ENCODE measurements around the gene CCDC175.

The CCDC175 gene

GRCh38 chr14:59461891-59462290 is 114.7 kb downstream of the CCDC175 start:
- Histone ChIP-seq H3K23ac (ENCODE audit: low read length) (no peak overlapping the region), H3K18ac (ENCODE audit: low read length) (no peak overlapping the region), H3K14ac (ENCODE audit: low read length) (no peak overlapping the region), H4K91ac (ENCODE audit: low read depth, low read length) (no peak overlapping the region), H3K4me1 (ENCODE audit: control insufficient read depth in 1 of 2, insufficient read depth in 2 of 2, low read length in 2 of 2) (peaks cover 7% of the 10 kb centered on the region in 2 experiments), H3K4me3 (ENCODE audit: low read depth, low read length) (no peak overlapping the region), H3K27me3 (ENCODE audit: insufficient read depth, low read length) (peaks cover 14% of the 10 kb centered on the region), H3K9ac (ENCODE audit: low read length) (no peak overlapping the region), H3K79me1 (ENCODE audit: low read length) (no peaks in the 10 kb centered on the region), H4K12ac (ENCODE audit: low read depth, low read length) (no peak overlapping the region), H3K36me3 (ENCODE audit: control insufficient read depth in 1 of 2, insufficient read depth in 2 of 2, low read length in 2 of 2) (no peaks in the 10 kb centered on the region), H2AFZ (ENCODE audit: insufficient read depth, low read length, poor library complexity) (no peak overlapping the region), H3K27ac (ENCODE audit: low read depth, low read length) (no peak overlapping the region), H3K9me3 (ENCODE audit: insufficient read depth, low read depth, low read length) (no peaks in the 10 kb centered on the region), H3K4ac (ENCODE audit: low read depth, low read length) (no peak overlapping the region), H4K8ac (ENCODE audit: low read depth, low read length) (no peak overlapping the region), H2BK120ac (ENCODE audit: insufficient read depth, low read length, poor library complexity) (no peak overlapping the region), H2BK5ac (ENCODE audit: low read depth, low read length, poor library complexity) (no peak overlapping the region), H2AK5ac (ENCODE audit: low read length) (no peak overlapping the region), H3K79me2 (ENCODE audit: control insufficient read depth, insufficient read depth, low read length, poor library complexity) (no peaks in the 10 kb centered on the region), H2BK12ac (ENCODE audit: low read length) (no peak overlapping the region), H3K4me2 (ENCODE audit: low read length) (no peak overlapping the region)
- no CpG with 5 or more reads among the region's 1 CpG for WGBS (ENCODE audit: extremely low coverage, insufficient coverage, insufficient read length)
- no peak for DNase-seq

GRCh38 chr14:59460378-59460777 is 116.2 kb downstream of the CCDC175 start:
- H3K4me1 ChIP-seq (ENCODE audit: control insufficient read depth in 1 of 2, insufficient read depth in 2 of 2, low read length in 2 of 2) = peaks cover 7% of the 10 kb centered on the region in 2 experiments
- no peak overlapping the region for H2BK120ac ChIP-seq (ENCODE audit: insufficient read depth, low read length, poor library complexity)
- no peak overlapping the region for H2BK5ac ChIP-seq (ENCODE audit: low read depth, low read length, poor library complexity)
- H3K79me1 ChIP-seq (ENCODE audit: low read length) = no peaks in the 10 kb centered on the region
- no peak overlapping the region for H2AK5ac ChIP-seq (ENCODE audit: low read length)
- no peak overlapping the region for H2BK12ac ChIP-seq (ENCODE audit: low read length)
- H4K12ac ChIP-seq (ENCODE audit: low read depth, low read length) = no peak overlapping the region
- no peak overlapping the region for H3K9ac ChIP-seq (ENCODE audit: low read length)
- no peak overlapping the region for H4K8ac ChIP-seq (ENCODE audit: low read depth, low read length)
- H3K4ac ChIP-seq (ENCODE audit: low read depth, low read length) = no peak overlapping the region
- H3K18ac ChIP-seq (ENCODE audit: low read length) = no peak overlapping the region
- WGBS (ENCODE audit: extremely low coverage, insufficient coverage, insufficient read length) = no CpG with 5 or more reads among the region's 1 CpG
- H3K36me3 ChIP-seq (ENCODE audit: control insufficient read depth in 1 of 2, insufficient read depth in 2 of 2, low read length in 2 of 2) = no peaks in the 10 kb centered on the region
- H2AFZ ChIP-seq (ENCODE audit: insufficient read depth, low read length, poor library complexity) = no peak overlapping the region
- H3K9me3 ChIP-seq (ENCODE audit: insufficient read depth, low read depth, low read length) = no peaks in the 10 kb centered on the region
- H3K27me3 ChIP-seq (ENCODE audit: insufficient read depth, low read length) = peaks cover 9% of the 10 kb centered on the region
- H3K79me2 ChIP-seq (ENCODE audit: control insufficient read depth, insufficient read depth, low read length, poor library complexity) = no peaks in the 10 kb centered on the region
- no peak overlapping the region for H3K27ac ChIP-seq (ENCODE audit: low read depth, low read length)
- no peak for DNase-seq
- H3K14ac ChIP-seq (ENCODE audit: low read length) = no peak overlapping the region
- H4K91ac ChIP-seq (ENCODE audit: low read depth, low read length) = no peak overlapping the region
- H3K23ac ChIP-seq (ENCODE audit: low read length) = no peak overlapping the region
- no peak overlapping the region for H3K4me3 ChIP-seq (ENCODE audit: low read depth, low read length)
- no peak overlapping the region for H3K4me2 ChIP-seq (ENCODE audit: low read length)

- H4K12ac ChIP-seq (ENCODE audit: low read depth, low read length) = no peak overlapping the region
- H3K27ac ChIP-seq (ENCODE audit: low read depth, low read length) = no peak overlapping the region
- no peak overlapping the region for H3K23ac ChIP-seq (ENCODE audit: low read length)
- H3K14ac ChIP-seq (ENCODE audit: low read length) = no peak overlapping the region
- no peak overlapping the region for H4K91ac ChIP-seq (ENCODE audit: low read depth, low read length)
- peaks cover under 1% of the 10 kb centered on the region for H3K27me3 ChIP-seq (ENCODE audit: insufficient read depth, low read length)
- H4K8ac ChIP-seq (ENCODE audit: low read depth, low read length) = no peak overlapping the region
- no peak overlapping the region for H2BK5ac ChIP-seq (ENCODE audit: low read depth, low read length, poor library complexity)
- no peak overlapping the region for H3K4me2 ChIP-seq (ENCODE audit: low read length)
- no peak overlapping the region for H2AFZ ChIP-seq (ENCODE audit: insufficient read depth, low read length, poor library complexity)
- no peaks in the 10 kb centered on the region for H3K4me1 ChIP-seq (ENCODE audit: control insufficient read depth in 1 of 2, insufficient read depth in 2 of 2, low read length in 2 of 2)
- H2BK12ac ChIP-seq (ENCODE audit: low read length) = no peak overlapping the region
- no peaks in the 10 kb centered on the region for H3K36me3 ChIP-seq (ENCODE audit: control insufficient read depth in 1 of 2, insufficient read depth in 2 of 2, low read length in 2 of 2)
- H3K9ac ChIP-seq (ENCODE audit: low read length) = no peak overlapping the region
- WGBS (ENCODE audit: extremely low coverage, insufficient coverage, insufficient read length) = no CpG with 5 or more reads among the region's 2 CpGs
- H2BK120ac ChIP-seq (ENCODE audit: insufficient read depth, low read length, poor library complexity) = no peak overlapping the region
- H3K79me2 ChIP-seq (ENCODE audit: control insufficient read depth, insufficient read depth, low read length, poor library complexity) = no peaks in the 10 kb centered on the region
- H3K4ac ChIP-seq (ENCODE audit: low read depth, low read length) = no peak overlapping the region
- no peak overlapping the region for H2AK5ac ChIP-seq (ENCODE audit: low read length)
- H3K79me1 ChIP-seq (ENCODE audit: low read length) = no peaks in the 10 kb centered on the region
- DNase-seq = no peak
- no peak overlapping the region for H3K4me3 ChIP-seq (ENCODE audit: low read depth, low read length)
- no peaks in the 10 kb centered on the region for H3K9me3 ChIP-seq (ENCODE audit: insufficient read depth, low read depth, low read length)
- no peak overlapping the region for H3K18ac ChIP-seq (ENCODE audit: low read length)
Observed at GRCh38 chr14:59458486-59458885, 118.1 kb downstream of the CCDC175 start.

GRCh38 chr14:59455411-59455810 is 121.2 kb downstream of the CCDC175 start:
- Histone ChIP-seq H3K4me2 (ENCODE audit: low read length) (no peak overlapping the region), H4K12ac (ENCODE audit: low read depth, low read length) (no peak overlapping the region)

More at GRCh38 chr14:59455411-59455810, 121.2 kb downstream of the CCDC175 start:
- DNase-seq = no peak
- no peak overlapping the region for H2AK5ac ChIP-seq (ENCODE audit: low read length)
- H2BK12ac ChIP-seq (ENCODE audit: low read length) = no peak overlapping the region
- no peak overlapping the region for H3K4ac ChIP-seq (ENCODE audit: low read depth, low read length)
- no peak overlapping the region for H3K14ac ChIP-seq (ENCODE audit: low read length)
- H2AFZ ChIP-seq (ENCODE audit: insufficient read depth, low read length, poor library complexity) = no peak overlapping the region
- H3K4me1 ChIP-seq (ENCODE audit: control insufficient read depth in 1 of 2, insufficient read depth in 2 of 2, low read length in 2 of 2) = no peaks in the 10 kb centered on the region
- WGBS (ENCODE audit: extremely low coverage, insufficient coverage, insufficient read length) = no CpG with 5 or more reads among the region's 1 CpG
- H4K8ac ChIP-seq (ENCODE audit: low read depth, low read length) = no peak overlapping the region
- H2BK120ac ChIP-seq (ENCODE audit: insufficient read depth, low read length, poor library complexity) = no peak overlapping the region
- no peaks in the 10 kb centered on the region for H3K27me3 ChIP-seq (ENCODE audit: insufficient read depth, low read length)
- H3K4me3 ChIP-seq (ENCODE audit: low read depth, low read length) = no peak overlapping the region
- no peak overlapping the region for H3K23ac ChIP-seq (ENCODE audit: low read length)
- H3K27ac ChIP-seq (ENCODE audit: low read depth, low read length) = no peak overlapping the region
- H3K36me3 ChIP-seq (ENCODE audit: control insufficient read depth in 1 of 2, insufficient read depth in 2 of 2, low read length in 2 of 2) = no peaks in the 10 kb centered on the region
- no peak overlapping the region for H2BK5ac ChIP-seq (ENCODE audit: low read depth, low read length, poor library complexity)
- no peaks in the 10 kb centered on the region for H3K9me3 ChIP-seq (ENCODE audit: insufficient read depth, low read depth, low read length)
- peaks cover 1% of the 10 kb centered on the region for H3K79me2 ChIP-seq (ENCODE audit: control insufficient read depth, insufficient read depth, low read length, poor library complexity)
- no peak overlapping the region for H3K9ac ChIP-seq (ENCODE audit: low read length)
- H4K91ac ChIP-seq (ENCODE audit: low read depth, low read length) = no peak overlapping the region
- H3K18ac ChIP-seq (ENCODE audit: low read length) = no peak overlapping the region
- H3K79me1 ChIP-seq (ENCODE audit: low read length) = no peaks in the 10 kb centered on the region
